Measurements from ENCODE around the gene EHMT1.
"Not testable (repeated sequence)": the region's sequence is repeated elsewhere in the genome, so short reads cannot be mapped to it uniquely, and the experiment has no call there.

EHMT1 gene

DNA sequence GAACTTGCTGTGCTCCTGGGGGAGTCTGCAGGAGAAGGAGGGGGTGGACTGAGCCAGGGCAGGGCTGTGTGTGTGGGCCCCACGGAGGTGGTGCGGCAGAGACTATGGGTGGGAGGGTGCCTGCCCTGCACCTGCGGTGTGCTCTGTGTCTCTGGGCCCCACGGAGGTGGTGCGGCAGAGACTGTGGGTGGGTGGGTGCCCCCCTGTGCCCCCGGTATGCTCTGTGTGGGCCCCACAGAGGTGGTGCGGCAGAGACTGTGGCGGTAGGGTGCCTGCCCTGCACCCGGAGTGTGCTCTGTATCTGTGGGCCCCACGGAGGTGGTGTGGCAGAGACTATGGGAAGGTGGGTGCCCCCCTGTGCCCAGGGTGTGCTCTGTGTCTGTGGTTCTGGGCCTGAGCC, 103.7 kb downstream of the EHMT1 start:
- peak overlapping the region; percentile 86 for H3K27ac ChIP-seq
- TF ChIP-seq CTCF (conservative IDR thresholded peaks at IDR 0.05; ENCODE audit: low read depth), result no peak
- ChIA-PET POLR2A (ENCODE audit: low non-redundant PET) (no interaction called here), CTCF (no interaction called here)
- no peak for DNase-seq (ENCODE audit: low spot score)

DNA sequence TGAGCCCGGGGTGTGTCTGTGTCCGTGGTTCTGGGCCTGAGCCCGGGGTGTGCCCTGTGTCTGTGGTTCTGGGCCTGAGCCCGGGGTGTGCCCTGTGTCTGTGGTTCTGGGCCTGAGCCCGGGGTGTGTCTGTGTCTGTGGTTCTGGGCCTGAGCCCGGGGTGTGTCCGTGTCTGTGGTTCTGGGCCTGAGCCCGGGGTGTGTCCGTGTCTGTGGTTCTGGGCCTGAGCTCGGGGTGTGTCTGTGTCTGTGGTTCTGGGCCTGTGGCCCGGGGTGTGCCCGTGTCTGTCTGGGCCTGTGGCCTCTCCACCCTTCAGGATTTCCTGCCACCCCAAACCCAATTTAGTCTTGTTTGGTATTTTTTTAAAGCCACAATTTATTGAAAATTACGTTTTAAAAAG, 104.6 kb downstream of the EHMT1 start:
- POLR2A ChIA-PET (ENCODE audit: low non-redundant PET); CTCF ChIA-PET; DNase-seq (ENCODE audit: low spot score): not testable (repeated sequence)
- peak overlapping the region; percentile 91 for H3K27ac ChIP-seq

DNA sequence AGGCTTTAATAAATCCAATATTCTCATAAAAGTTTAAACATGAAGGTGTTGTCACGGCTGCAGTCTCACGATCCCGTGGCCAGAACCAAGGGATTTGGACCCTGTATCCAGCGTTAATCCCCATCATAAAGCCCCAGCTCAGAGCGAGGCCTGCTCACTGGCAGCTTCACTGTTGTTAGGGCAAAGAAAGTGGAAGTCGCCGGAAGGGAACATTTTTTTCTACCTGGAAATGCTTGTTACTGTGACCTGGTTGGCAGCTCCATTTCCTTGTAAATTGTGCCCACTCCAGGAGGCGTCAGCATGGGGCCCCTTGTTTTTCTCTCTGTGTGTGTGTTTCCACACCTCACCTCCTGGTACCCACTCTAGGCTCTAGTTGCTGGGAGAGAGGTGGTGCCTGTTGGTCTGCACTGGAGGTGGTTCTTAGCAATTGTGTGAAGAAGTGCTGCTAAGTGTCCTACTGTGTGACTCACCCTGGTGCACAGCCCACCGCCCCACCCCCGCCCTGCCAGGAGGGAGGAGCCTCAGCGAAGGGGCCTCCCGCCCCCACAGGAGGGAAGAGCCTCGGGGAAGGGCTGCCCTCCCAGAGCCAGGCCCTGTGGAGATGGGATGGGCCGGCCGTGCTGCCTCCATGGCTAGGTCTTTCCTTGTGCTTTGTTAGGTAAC, 105.1 kb downstream of the EHMT1 start:
- no peak for TF ChIP-seq CTCF (conservative IDR thresholded peaks at IDR 0.05; ENCODE audit: low read depth)
- ChIA-PET POLR2A (ENCODE audit: low non-redundant PET) (no interaction called here), CTCF (no interaction called here)
- peak; percentile 33 for DNase-seq (ENCODE audit: low spot score)
- peak overlapping the region; percentile 91 for H3K27ac ChIP-seq

- ChIA-PET POLR2A (ENCODE audit: low non-redundant PET) (no interaction called here), CTCF (no interaction called here)
- DNase-seq (ENCODE audit: low spot score), result no peak
- peak overlapping the region; percentile 91 for H3K27ac ChIP-seq
- no peak for TF ChIP-seq CTCF (conservative IDR thresholded peaks at IDR 0.05; ENCODE audit: low read depth)
Measured at GRCh38 chr9:137724818-137725240, 106.0 kb downstream of the EHMT1 start.

DNA sequence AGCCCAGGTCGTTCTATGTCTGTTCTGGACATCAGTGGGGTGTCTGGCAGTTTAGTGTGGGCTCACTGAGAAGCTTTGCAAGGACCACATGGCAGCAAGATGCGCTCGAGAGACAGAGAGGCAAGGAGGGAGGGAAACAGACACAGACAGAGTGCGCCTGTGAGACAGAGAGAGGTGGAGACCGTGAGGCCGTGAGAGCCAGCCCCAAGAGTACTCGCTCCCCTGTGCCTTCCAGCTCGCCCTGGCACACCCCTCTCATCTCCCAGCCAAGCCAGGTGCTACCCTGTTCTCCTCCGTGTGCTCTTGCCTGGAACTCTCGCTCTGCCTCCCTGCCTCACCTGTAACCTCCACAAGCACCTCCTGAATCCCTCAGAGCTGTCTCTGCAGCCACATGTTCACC, 106.8 kb downstream of the EHMT1 start:
- TF ChIP-seq CTCF (conservative IDR thresholded peaks at IDR 0.05; ENCODE audit: low read depth), result no peak
- peak overlapping the region; percentile 91 for H3K27ac ChIP-seq
- DNase-seq (ENCODE audit: low spot score), result no peak
- CTCF ChIA-PET, result no interaction called here
- POLR2A ChIA-PET (ENCODE audit: low non-redundant PET), result no interaction called here

- DNase-seq (ENCODE audit: low spot score); H3K27ac ChIP-seq; CTCF ChIA-PET; POLR2A ChIA-PET (ENCODE audit: low non-redundant PET): not testable (repeated sequence)
Measured at GRCh38 chr9:137726336-137726735, 107.5 kb downstream of the EHMT1 start.

DNA sequence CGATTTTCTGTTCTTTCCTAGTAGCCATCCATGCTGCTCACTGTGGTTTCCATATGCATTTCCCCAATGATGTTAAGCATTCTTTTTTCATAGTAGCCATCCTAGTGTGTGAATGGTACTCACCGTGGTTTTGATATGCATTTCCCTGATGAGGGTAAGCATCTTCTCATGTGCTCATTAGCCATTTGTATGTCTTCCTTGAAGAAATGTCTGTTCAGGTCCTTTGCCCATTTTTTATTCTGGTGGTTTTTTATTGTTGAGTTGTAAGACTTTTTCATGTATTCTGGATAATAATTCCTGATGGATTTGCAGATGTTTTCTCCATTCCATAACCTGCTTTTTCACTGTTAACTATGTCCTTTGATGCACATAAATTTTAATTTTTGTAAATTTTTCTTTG, 108.0 kb downstream of the EHMT1 start:
- POLR2A ChIA-PET (ENCODE audit: low non-redundant PET), result no interaction called here
- H3K27ac ChIP-seq, result no peak overlapping the region
- TF ChIP-seq CTCF (conservative IDR thresholded peaks at IDR 0.05; ENCODE audit: low read depth), result no peak
- DNase-seq (ENCODE audit: low spot score), result no peak
- CTCF ChIA-PET, result no interaction called here

GRCh38 chr9:137727716-137728115, 108.9 kb downstream of the EHMT1 start:
- no peak for DNase-seq (ENCODE audit: low spot score)
- CTCF ChIA-PET, result interaction anchor here (0.7 kb wide), 1 partner anchor 49 kb away, joined by 3 read pairs; no protein-coding TSS in a partner anchor
- no peak for TF ChIP-seq CTCF (conservative IDR thresholded peaks at IDR 0.05; ENCODE audit: low read depth)
- H3K27ac ChIP-seq, result no peak overlapping the region
- POLR2A ChIA-PET (ENCODE audit: low non-redundant PET), result no interaction called here

All from RWPE1 (cell line).